MM.1S (cell line): ENCODE measurements around the gene MBTPS2.

Experiments
- CTCF ChIP-seq: fragments of 300-600 bp; sonication (generic); IDR thresholded peaks from 2 replicates; pipeline ENCODE4 v1.5.1; 2016; ENCODE audit warnings: antibody characterized with exemption, low read length, mixed read lengths
- EZH2 ChIP-seq: fragments of 300-600 bp; sonication (generic); optimal IDR thresholded peaks from 2 replicates; pipeline ENCODE3; 2017; ENCODE audit warnings: low read depth, mild to moderate bottlenecking, antibody characterized with exemption, low read length, mixed read lengths

GRCh38 chrX:21839334-21840192 lies at the start of gene MBTPS2:
- TF ChIP-seq CTCF, result no peak
- TF ChIP-seq EZH2, result no peak
